Measurements from ENCODE around the gene FBXW5. TPM values are rescaled to one million over a fixed set of nuclear protein-coding genes. Genes with fewer than 3 reads are reported as not detected.

The FBXW5 gene
- total and polyA plus RNA-seq, 10 of the 15 experiments (the other 5 are each of a cell fraction or from before 2014, with no cell fraction given), result 0.21 to 97.3 (median 44.5) TPM

GRCh38 chr9:136961279-136962065 is 16.9 kb upstream of the FBXW5 start (continued):
- TF ChIP-seq SUPT20H (IDR thresholded peaks at IDR 0.05; ENCODE audit: borderline replicate concordance, control insufficient read depth, low read depth, low read length) (no peak), EZH2 (IDR thresholded peaks at IDR 0.05; ENCODE audit: borderline replicate concordance, control insufficient read depth, low read depth, low read length) (no peak), TARDBP (IDR thresholded peaks at IDR 0.05; ENCODE audit: borderline replicate concordance) (no peak), MTA2 (IDR thresholded peaks at IDR 0.05; ENCODE audit: low read depth) (no peak), CHD2 (IDR thresholded peaks at IDR 0.05; ENCODE audit: borderline replicate concordance, low read depth, low read length) (no peak), HSF1 (IDR thresholded peaks at IDR 0.05; ENCODE audit: low read depth, low read length) (no peak), NR2F1 (conservative IDR thresholded peaks at IDR 0.05) (no peak)

DNA sequence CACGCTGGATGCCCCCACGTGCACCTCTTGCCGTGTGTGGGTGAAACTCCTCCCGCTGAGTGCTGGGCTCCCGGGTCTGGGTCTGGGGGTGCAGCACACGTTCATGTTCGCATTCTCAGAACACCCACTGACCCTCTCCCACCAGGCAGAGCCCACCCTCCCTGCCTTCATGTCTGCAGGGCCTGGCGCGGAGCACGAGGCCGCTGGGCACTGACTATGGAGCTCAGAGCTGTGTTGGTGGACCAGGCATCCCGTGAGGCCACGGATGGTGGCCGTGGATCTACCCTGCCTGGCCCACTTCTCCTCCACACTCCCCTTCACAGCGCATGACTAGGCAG is 16.4 kb upstream of the FBXW5 start:
- intact Hi-C loops (cut with micrococcal nuclease; ENCODE audit: unreplicated experiment), result no loop called here
- ChIA-PET SMC1A (ENCODE audit: uncharacterized antibody, unreplicated experiment) (no interaction called here), POLR2A (no interaction called here), CTCF (interaction anchor here (1.3 kb wide), 1 partner anchor 13 kb away, joined by 5 read pairs; no protein-coding TSS in a partner anchor), RAD21 (ENCODE audit: unreplicated experiment) (interaction anchor here (1.3 kb wide), 1 partner anchor 13 kb away, joined by 3 read pairs; no protein-coding TSS in a partner anchor)
- no peaks in the 10 kb centered on the region; the same call in 1 of the 2 replicates for H4K20me1 ChIP-seq (ENCODE audit: control insufficient read depth, insufficient read depth)
- no peaks in the 10 kb centered on the region for H3K9me3 ChIP-seq (replicated peaks; ENCODE audit: control insufficient read depth, insufficient read depth, low read length)
- 51% methylated on average over 15 of the region's 15 CpGs for WGBS (ENCODE audit: insufficient coverage, insufficient replicate concordance, low lambda C conversion rate, missing lambda C conversion rate)
- BruUV-seq (replicated peaks), result no TSS peak
- in situ Hi-C loops (cut with MboI), result no loop called here
- H3K27ac ChIP-seq (ENCODE audit: control insufficient read depth, insufficient read depth), result no peak overlapping the region
- ATAC-seq (no peak), DNase-seq (ENCODE audit: low read depth, low spot score) (no peak), FAIRE-seq (no peak)
- H3K9ac ChIP-seq (ENCODE audit: control insufficient read depth, insufficient read depth, low read length), result no peak overlapping the region
- no peak overlapping the region for H3K4me3 ChIP-seq
- H3K36me3 ChIP-seq (ENCODE audit: control insufficient read depth in 2 of 2, insufficient read depth in 2 of 2, low read length in 1 of 2), result no peaks in the 10 kb centered on the region
- H3K4me2 ChIP-seq (ENCODE audit: control insufficient read depth, insufficient read depth), result no peak overlapping the region
- H2AFZ ChIP-seq (ENCODE audit: control insufficient read depth, low read depth, low read length), result no peak overlapping the region
- H3K27me3 ChIP-seq (replicated peaks in 1 of 2; ENCODE audit: control insufficient read depth in 2 of 2, insufficient read depth in 2 of 2, low read length in 1 of 2), result no peaks in the 10 kb centered on the region
- no peaks in the 10 kb centered on the region for H3K79me2 ChIP-seq (ENCODE audit: control insufficient read depth, insufficient read depth, low read length)
- peaks cover 4% of the 10 kb centered on the region for H3K4me1 ChIP-seq (ENCODE audit: control insufficient read depth, insufficient read depth, low read length)
- no peak for TF ChIP-seq ESRRA (IDR thresholded peaks at IDR 0.05; ENCODE audit: low read length)
- TF ChIP-seq HDGF (IDR thresholded peaks at IDR 0.05), result no peak
- no peak for TF ChIP-seq TAF1 (IDR thresholded peaks at IDR 0.05; ENCODE audit: borderline replicate concordance, low read depth, low read length)
- TF ChIP-seq ASH2L (IDR thresholded peaks at IDR 0.05; ENCODE audit: borderline replicate concordance, low read depth), result no peak
- no peak for TF ChIP-seq TBL1XR1 (IDR thresholded peaks at IDR 0.05; ENCODE audit: low read depth, low read length)
- no peak for TF ChIP-seq MYB (IDR thresholded peaks at IDR 0.05; ENCODE audit: borderline replicate concordance, low read depth, low read length)
- no peak for TF ChIP-seq IRF4 (IDR thresholded peaks at IDR 0.05; ENCODE audit: low read depth, low read length)
- TF ChIP-seq ZBTB40 (IDR thresholded peaks at IDR 0.05; ENCODE audit: borderline replicate concordance), result no peak
- no peak for TF ChIP-seq SMC3 (IDR thresholded peaks at IDR 0.05; ENCODE audit: borderline replicate concordance, low read length)
- no peak for TF ChIP-seq CHD2 (IDR thresholded peaks at IDR 0.05; ENCODE audit: borderline replicate concordance, low read depth, low read length)
- TF ChIP-seq STAT1 (conservative IDR thresholded peaks at IDR 0.05), result no peak
- no peak for TF ChIP-seq FOXM1 (IDR thresholded peaks at IDR 0.05; ENCODE audit: low read depth, low read length)
- TF ChIP-seq MEF2B (IDR thresholded peaks at IDR 0.05; ENCODE audit: partially characterized antibody, poor library complexity, severe bottlenecking), result no peak
